HEK293 (cell line): ENCODE results near the gene UBE2M.

Experiments
- CTCF ChIP-seq: fragments of 450-650 bp; formaldehyde crosslinking; IDR thresholded peaks from 2 replicates; pipeline ENCODE4 v1.5.1; 2016; ENCODE audit warnings: missing biosample characterization, missing genetic modification characterization
- PATZ1 ChIP-seq: fragments of 450-650 bp; formaldehyde crosslinking; IDR thresholded peaks from 2 replicates; pipeline ENCODE4 v1.5.1; 2016; ENCODE audit warnings: missing biosample characterization, missing genetic modification characterization
- ZBTB1 ChIP-seq: fragments of 450-650 bp; formaldehyde crosslinking; IDR thresholded peaks from 2 replicates; pipeline ENCODE4 v1.5.1; 2016; ENCODE audit warnings: missing biosample characterization, missing genetic modification characterization
- ZNF530 ChIP-seq: fragments of 450-650 bp; formaldehyde crosslinking; IDR thresholded peaks from 2 replicates; pipeline ENCODE4 v1.5.1; 2016; ENCODE audit warnings: low read depth, missing biosample characterization, missing genetic modification characterization
- ZNF707 ChIP-seq: fragments of 450-650 bp; formaldehyde crosslinking; IDR thresholded peaks from 2 replicates; pipeline ENCODE4 v1.5.1; 2016; ENCODE audit warnings: missing biosample characterization, missing genetic modification characterization
- ZSCAN18 ChIP-seq: fragments of 450-650 bp; formaldehyde crosslinking; IDR thresholded peaks from 2 replicates; pipeline ENCODE4 v1.5.1; 2016; ENCODE audit warnings: missing biosample characterization, missing genetic modification characterization

DNA sequence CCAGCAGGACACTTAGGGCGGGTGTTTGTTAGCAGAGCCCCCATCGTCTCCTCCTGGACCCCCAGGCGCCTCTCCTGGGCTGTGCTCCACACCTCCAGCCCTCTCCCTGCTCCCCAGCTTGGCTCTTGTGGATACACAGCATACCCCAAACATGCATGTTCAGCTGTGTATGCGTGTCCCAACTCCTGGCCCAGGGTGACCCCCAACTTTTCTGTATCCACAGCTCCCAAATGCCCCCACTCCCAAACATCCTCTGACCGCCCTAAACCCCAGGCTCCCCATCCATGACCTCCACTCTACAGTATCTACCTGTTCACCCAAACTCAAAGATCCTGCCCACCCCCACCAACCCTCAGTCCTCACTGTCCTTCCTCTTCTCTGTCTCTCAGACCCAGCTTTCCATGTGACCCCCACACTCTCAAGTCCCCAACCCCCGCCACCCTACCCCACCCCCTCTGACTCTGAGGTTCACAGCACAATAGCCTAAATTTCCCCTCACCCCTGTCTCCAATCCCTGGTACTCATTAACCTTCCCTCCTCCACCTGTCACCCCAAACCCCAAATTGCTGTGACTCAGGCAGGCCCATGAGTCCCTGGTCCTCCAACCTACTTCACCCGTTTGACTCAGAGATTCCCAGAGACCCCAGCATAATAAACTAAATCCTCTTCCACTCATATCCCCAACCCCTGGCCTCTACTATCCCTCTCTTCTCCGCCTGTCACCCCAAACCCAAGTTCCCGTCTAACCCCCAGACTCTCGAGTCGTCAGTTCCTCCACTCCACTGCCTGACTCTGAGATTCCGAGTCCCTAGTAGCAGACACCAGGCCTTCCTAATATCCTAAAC is 968 bp downstream of the UBE2M start:
- TF ChIP-seq ZNF530 (no peak), ZSCAN18 (tag by site-specific recombination) (no peak), CTCF (tag by site-specific recombination) (no peak), ZBTB1 (no peak), PATZ1 (tag by site-specific recombination) (no peak), ZNF707 (tag by site-specific recombination) (no peak)
